ENCODE results near the gene ULK4.

ULK4 gene

DNA sequence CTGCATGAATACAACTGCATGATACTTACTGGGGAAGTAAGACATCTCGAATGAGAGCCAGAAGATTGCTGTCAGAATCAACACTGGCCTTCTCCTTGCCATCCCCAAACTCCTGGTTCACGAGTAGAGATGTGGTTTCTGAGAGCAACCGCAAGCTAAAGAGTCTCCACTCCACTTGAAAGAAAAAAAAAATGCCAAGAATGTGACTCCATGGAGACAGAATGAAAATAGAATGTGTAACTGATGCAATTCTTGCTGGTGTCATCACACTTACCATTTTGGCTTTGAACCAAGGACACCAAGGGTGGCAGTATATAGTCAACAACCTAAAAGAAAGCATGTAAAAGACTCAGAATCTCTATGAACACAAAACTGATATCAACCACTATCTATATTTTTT, 280.4 kb downstream of the ULK4 start:
- Histone ChIP-seq H3K4me3 (ENCODE audit: low read depth, low read length) (no peak overlapping the region), H3K36me3 (ENCODE audit: control insufficient read depth in 2 of 2, insufficient read depth in 1 of 2, low read length in 2 of 2) (no peaks in the 10 kb centered on the region), H3K27ac (ENCODE audit: extremely low read depth, low read depth, low read length) (no peak overlapping the region), H3K4me1 (ENCODE audit: control insufficient read depth, insufficient read depth, low read length) (peaks cover 5% of the 10 kb centered on the region; the same call in 1 of the 2 replicates), H3K9me3 (ENCODE audit: control insufficient read depth, insufficient read depth, low read depth, low read length) (no peaks in the 10 kb centered on the region)
- ChIA-PET CTCF (interaction anchor here (0.6 to 1.1 kb wide), 2 partner anchors 30 to 34 kb away, joined by 4 to 5 read pairs; no protein-coding TSS in a partner anchor), POLR2A (no interaction called here)
- TF ChIP-seq ZBTB21 (tag by site-specific recombination; IDR thresholded peaks at IDR 0.05) (peak; percentile 33; the same call in 1 of the 2 replicates), SETDB1 (IDR thresholded peaks at IDR 0.05; ENCODE audit: insufficient read length, low read length) (no peak), IKZF3 (tag by site-specific recombination; IDR thresholded peaks at IDR 0.05) (no peak), ZFP69B (tag by site-specific recombination; IDR thresholded peaks at IDR 0.05) (no peak), ZNF335 (tag by site-specific recombination; conservative IDR thresholded peaks at IDR 0.05) (0 out of 2 replicates have a peak, but pooled peaks have one; percentile 16), ZNF266 (tag by site-specific recombination; IDR thresholded peaks at IDR 0.05; ENCODE audit: low read depth) (no peak), ZFP3 (tag by site-specific recombination; IDR thresholded peaks at IDR 0.05; ENCODE audit: low read depth) (no peak), ZNF701 (tag by site-specific recombination; IDR thresholded peaks at IDR 0.05) (no peak), ZNF549 (tag by site-specific recombination; IDR thresholded peaks at IDR 0.05) (no peak), ZNF184 (tag by site-specific recombination; IDR thresholded peaks at IDR 0.05) (no peak), ZNF114 (tag by site-specific recombination; IDR thresholded peaks at IDR 0.05) (no peak), ZFP37 (tag by site-specific recombination; IDR thresholded peaks at IDR 0.05) (no peak), MEIS1 (CRISPR knock-in tag; IDR thresholded peaks at IDR 0.05; ENCODE audit: borderline replicate concordance) (no peak), ZNF10 (tag by site-specific recombination; IDR thresholded peaks at IDR 0.05) (no peak), ZNF670 (tag by site-specific recombination; IDR thresholded peaks at IDR 0.05; ENCODE audit: low read depth) (no peak), ZNF658 (tag by site-specific recombination; IDR thresholded peaks at IDR 0.05) (no peak), ZNF530 (tag by site-specific recombination; IDR thresholded peaks at IDR 0.05; ENCODE audit: low read depth) (no peak), ZNF157 (tag by site-specific recombination; IDR thresholded peaks at IDR 0.05) (no peak), ZBTB48 (tag by site-specific recombination; IDR thresholded peaks at IDR 0.05) (peak; percentile 31; the same call in 1 of the 2 replicates), ZNF785 (tag by site-specific recombination; IDR thresholded peaks at IDR 0.05) (no peak), ZNF132 (tag by site-specific recombination; IDR thresholded peaks at IDR 0.05; ENCODE audit: borderline replicate concordance) (no peak), ZNF843 (tag by site-specific recombination; IDR thresholded peaks at IDR 0.05) (no peak), ZNF664 (tag by site-specific recombination; IDR thresholded peaks at IDR 0.05) (no peak), PRDM1 (tag by site-specific recombination; IDR thresholded peaks at IDR 0.05) (no peak), ZNF600 (tag by site-specific recombination; IDR thresholded peaks at IDR 0.05) (no peak)
- TF ChIP-seq, protein P1, sequence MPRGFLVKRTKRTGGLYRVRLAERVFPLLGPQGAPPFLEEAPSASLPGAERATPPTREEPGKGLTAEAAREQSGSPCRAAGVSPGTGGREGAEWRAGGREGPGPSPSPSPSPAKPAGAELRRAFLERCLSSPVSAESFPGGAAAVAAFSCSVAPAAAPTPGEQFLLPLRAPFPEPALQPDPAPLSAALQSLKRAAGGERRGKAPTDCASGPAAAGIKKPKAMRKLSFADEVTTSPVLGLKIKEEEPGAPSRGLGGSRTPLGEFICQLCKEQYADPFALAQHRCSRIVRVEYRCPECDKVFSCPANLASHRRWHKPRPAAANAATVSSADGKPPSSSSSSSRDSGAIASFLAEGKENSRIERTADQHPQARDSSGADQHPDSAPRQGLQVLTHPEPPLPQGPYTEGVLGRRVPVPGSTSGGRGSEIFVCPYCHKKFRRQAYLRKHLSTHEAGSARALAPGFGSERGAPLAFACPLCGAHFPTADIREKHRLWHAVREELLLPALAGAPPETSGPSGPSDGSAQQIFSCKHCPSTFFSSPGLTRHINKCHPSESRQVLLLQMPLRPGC (tag by site-specific recombination; IDR thresholded peaks at IDR 0.05), result no peak
- TF ChIP-seq, protein P2, sequence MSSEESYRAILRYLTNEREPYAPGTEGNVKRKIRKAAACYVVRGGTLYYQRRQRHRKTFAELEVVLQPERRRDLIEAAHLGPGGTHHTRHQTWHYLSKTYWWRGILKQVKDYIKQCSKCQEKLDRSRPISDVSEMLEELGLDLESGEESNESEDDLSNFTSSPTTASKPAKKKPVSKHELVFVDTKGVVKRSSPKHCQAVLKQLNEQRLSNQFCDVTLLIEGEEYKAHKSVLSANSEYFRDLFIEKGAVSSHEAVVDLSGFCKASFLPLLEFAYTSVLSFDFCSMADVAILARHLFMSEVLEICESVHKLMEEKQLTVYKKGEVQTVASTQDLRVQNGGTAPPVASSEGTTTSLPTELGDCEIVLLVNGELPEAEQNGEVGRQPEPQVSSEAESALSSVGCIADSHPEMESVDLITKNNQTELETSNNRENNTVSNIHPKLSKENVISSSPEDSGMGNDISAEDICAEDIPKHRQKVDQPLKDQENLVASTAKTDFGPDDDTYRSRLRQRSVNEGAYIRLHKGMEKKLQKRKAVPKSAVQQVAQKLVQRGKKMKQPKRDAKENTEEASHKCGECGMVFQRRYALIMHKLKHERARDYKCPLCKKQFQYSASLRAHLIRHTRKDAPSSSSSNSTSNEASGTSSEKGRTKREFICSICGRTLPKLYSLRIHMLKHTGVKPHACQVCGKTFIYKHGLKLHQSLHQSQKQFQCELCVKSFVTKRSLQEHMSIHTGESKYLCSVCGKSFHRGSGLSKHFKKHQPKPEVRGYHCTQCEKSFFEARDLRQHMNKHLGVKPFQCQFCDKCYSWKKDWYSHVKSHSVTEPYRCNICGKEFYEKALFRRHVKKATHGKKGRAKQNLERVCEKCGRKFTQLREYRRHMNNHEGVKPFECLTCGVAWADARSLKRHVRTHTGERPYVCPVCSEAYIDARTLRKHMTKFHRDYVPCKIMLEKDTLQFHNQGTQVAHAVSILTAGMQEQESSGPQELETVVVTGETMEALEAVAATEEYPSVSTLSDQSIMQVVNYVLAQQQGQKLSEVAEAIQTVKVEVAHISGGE (tag by site-specific recombination; conservative IDR thresholded peaks at IDR 0.05; ENCODE audit: low read depth), result no peak
- TF ChIP-seq, protein P3, sequence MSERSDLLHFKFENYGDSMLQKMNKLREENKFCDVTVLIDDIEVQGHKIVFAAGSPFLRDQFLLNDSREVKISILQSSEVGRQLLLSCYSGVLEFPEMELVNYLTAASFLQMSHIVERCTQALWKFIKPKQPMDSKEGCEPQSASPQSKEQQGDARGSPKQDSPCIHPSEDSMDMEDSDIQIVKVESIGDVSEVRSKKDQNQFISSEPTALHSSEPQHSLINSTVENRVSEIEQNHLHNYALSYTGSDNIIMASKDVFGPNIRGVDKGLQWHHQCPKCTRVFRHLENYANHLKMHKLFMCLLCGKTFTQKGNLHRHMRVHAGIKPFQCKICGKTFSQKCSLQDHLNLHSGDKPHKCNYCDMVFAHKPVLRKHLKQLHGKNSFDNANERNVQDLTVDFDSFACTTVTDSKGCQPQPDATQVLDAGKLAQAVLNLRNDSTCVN (tag by site-specific recombination; optimal IDR thresholded peaks at IDR 0.05), result no peak
- TF ChIP-seq, protein P4, sequence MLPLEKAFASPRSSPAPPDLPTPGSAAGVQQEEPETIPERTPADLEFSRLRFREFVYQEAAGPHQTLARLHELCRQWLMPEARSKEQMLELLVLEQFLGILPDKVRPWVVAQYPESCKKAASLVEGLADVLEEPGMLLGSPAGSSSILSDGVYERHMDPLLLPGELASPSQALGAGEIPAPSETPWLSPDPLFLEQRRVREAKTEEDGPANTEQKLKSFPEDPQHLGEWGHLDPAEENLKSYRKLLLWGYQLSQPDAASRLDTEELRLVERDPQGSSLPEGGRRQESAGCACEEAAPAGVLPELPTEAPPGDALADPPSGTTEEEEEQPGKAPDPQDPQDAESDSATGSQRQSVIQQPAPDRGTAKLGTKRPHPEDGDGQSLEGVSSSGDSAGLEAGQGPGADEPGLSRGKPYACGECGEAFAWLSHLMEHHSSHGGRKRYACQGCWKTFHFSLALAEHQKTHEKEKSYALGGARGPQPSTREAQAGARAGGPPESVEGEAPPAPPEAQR (tag by site-specific recombination; IDR thresholded peaks at IDR 0.05), result no peak
- TF ChIP-seq, protein P5, sequence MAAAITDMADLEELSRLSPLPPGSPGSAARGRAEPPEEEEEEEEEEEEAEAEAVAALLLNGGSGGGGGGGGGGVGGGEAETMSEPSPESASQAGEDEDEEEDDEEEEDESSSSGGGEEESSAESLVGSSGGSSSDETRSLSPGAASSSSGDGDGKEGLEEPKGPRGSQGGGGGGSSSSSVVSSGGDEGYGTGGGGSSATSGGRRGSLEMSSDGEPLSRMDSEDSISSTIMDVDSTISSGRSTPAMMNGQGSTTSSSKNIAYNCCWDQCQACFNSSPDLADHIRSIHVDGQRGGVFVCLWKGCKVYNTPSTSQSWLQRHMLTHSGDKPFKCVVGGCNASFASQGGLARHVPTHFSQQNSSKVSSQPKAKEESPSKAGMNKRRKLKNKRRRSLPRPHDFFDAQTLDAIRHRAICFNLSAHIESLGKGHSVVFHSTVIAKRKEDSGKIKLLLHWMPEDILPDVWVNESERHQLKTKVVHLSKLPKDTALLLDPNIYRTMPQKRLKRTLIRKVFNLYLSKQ (tag by site-specific recombination; IDR thresholded peaks at IDR 0.05; ENCODE audit: borderline replicate concordance), result no peak
